ENCODE measurements around the gene NRXN2.

- TF ChIP-seq CTCF (IDR thresholded peaks at IDR 0.05; ENCODE audit: extremely low read depth in 1 of 2, insufficient read depth in 1 of 2, low read depth in 1 of 2, low read length in 2 of 2) (no peak), POLR2A (IDR thresholded peaks at IDR 0.05; ENCODE audit: low read depth, low read length) (no peak), EZH2 (IDR thresholded peaks at IDR 0.05; ENCODE audit: borderline replicate concordance, low read depth, low read length, severe bottlenecking) (no peak), MAX (IDR thresholded peaks at IDR 0.05; ENCODE audit: insufficient read depth, insufficient read length) (no peak), POLR2AphosphoS5 (IDR thresholded peaks at IDR 0.05; ENCODE audit: insufficient read depth, low read depth, low read length) (no peak), GATA2 (IDR thresholded peaks at IDR 0.05; ENCODE audit: insufficient read depth, insufficient read length, low read depth, low read length) (no peak)
Measured at GRCh38 chr11:64736654-64737053, 13.7 kb upstream of the NRXN2 start.

All from endothelial cell of umbilical vein (primary cell).